GM18951 (cell line): ENCODE results near the gene IGFN1.
"Not testable (repeated sequence)": the region's sequence is repeated elsewhere in the genome, so short reads cannot be mapped to it uniquely, and the experiment has no call there.

Experiments
- POLR2A ChIP-seq: IDR thresholded peaks from 4 replicates; pipeline ENCODE4 v1.6.1; 2011; ENCODE audit warnings: mild to moderate bottlenecking; ENCODE audit not compliant: insufficient read length, insufficient read depth; ENCODE audit errors: extremely low read depth
- in situ Hi-C: fragments of 300-500 bp; cut with MboI; formaldehyde crosslinking; loops from one replicate; pipeline ENCODE4 v1.12.0; 2022; ENCODE audit warnings: low sequenced_read_pairs, mixed read lengths, inconsistent platforms; ENCODE audit not compliant: unreplicated experiment

IGFN1 gene

GRCh38 chr1:201230676-201231075, 40.1 kb downstream of the IGFN1 start:
- no peak for TF ChIP-seq POLR2A
- in situ Hi-C loops: no loop called here

GRCh38 chr1:201239646-201240045, 49.0 kb downstream of the IGFN1 start:
- in situ Hi-C loops: not testable (repeated sequence)

GRCh38 chr1:201240171-201240570, 49.5 kb downstream of the IGFN1 start:
- in situ Hi-C loops: no loop called here
- TF ChIP-seq POLR2A: no peak

GRCh38 chr1:201241736-201242135, 51.1 kb downstream of the IGFN1 start:
- no peak for TF ChIP-seq POLR2A
- in situ Hi-C loops: no loop called here

GRCh38 chr1:201245082-201245481, 54.5 kb downstream of the IGFN1 start:
- in situ Hi-C loops: no loop called here

GRCh38 chr1:201248721-201249559, 58.3 kb downstream of the IGFN1 start:
- in situ Hi-C loops: no loop called here
- TF ChIP-seq POLR2A: no peak

More at GRCh38 chr1:201245082-201245481, 54.5 kb downstream of the IGFN1 start:
- no peak for TF ChIP-seq POLR2A

- TF ChIP-seq POLR2A: no peak
- in situ Hi-C loops: no loop called here
Measured at GRCh38 chr1:201250326-201251011, 59.8 kb downstream of the IGFN1 start.

GRCh38 chr1:201251411-201251810, 60.8 kb downstream of the IGFN1 start:
- in situ Hi-C loops: no loop called here
- TF ChIP-seq POLR2A: no peak

- in situ Hi-C loops: no loop called here
- TF ChIP-seq POLR2A: no peak
Measured at GRCh38 chr1:201251851-201252430, 61.3 kb downstream of the IGFN1 start.

- in situ Hi-C loops: no loop called here
- TF ChIP-seq POLR2A: no peak
Measured at GRCh38 chr1:201252944-201253371, 62.3 kb downstream of the IGFN1 start.

- in situ Hi-C loops: no loop called here
- TF ChIP-seq POLR2A: no peak
Measured at GRCh38 chr1:201253411-201253810, 62.8 kb downstream of the IGFN1 start.

GRCh38 chr1:201253906-201254624, 63.4 kb downstream of the IGFN1 start:
- in situ Hi-C loops: no loop called here
- TF ChIP-seq POLR2A: no peak

GRCh38 chr1:201254625-201255478, 64.2 kb downstream of the IGFN1 start:
- in situ Hi-C loops: no loop called here
- TF ChIP-seq POLR2A: no peak
